ENCODE measurements around the gene MOCS3. TPM values are rescaled to one million over a fixed set of nuclear protein-coding genes. Genes with fewer than 3 reads are reported as not detected.

MOCS3 gene
- total and polyA plus RNA-seq, 2 of the 13 experiments (the other 11 are each of a cell fraction or from before 2014, with no cell fraction given): 3.7 to 8.4 TPM

DNA sequence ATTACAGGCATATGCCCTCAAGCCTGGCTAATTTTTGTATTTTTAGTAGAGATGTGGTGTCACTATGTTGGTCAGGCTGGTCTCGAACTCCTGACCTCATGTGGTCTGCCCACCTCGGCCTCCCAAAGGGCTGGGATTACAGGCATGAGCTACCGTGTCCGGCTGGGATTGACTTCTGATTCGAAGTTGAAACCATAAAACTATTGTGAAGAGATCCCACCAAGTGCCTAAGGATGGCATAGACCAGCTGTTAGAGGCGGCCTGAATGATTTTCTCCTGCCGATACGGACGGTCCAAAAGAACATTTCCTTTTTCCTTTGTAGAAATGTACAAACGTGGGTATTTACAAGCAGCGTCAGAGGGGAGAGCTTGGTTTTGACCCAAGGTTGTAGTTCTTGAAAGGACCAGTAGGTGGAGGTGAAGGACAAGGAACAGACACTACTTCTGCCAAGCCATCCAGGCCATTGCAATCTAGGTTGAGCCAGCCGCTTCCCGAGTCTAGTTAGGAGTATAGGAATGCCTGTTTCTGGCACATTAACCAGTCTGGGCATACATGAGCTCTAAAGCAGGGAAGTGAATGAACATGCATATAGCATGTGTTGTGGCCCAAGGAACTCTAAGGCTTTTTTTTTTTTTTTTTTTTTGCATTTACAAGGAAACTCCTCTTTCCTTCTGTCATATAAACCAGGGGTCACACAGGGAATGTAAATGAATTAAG is 29.0 kb downstream of the MOCS3 start:
- ChIA-PET CTCF (ENCODE audit: low intra/inter-chr PET ratio, low total read pairs) (interaction anchor here (1.2 to 4.4 kb wide), 4 partner anchors 319 to 607 kb away, joined by 4 to 45 read pairs (median 22); no protein-coding TSS in a partner anchor), POLR2A (interaction anchor here (0.7 to 1.0 kb wide), 2 partner anchors 29 to 193 kb away, joined by 4 to 6 read pairs; partner anchors contain the start of genes BCAS4, DPM1 and MOCS3)
- Histone ChIP-seq H3K27ac (ENCODE audit: extremely low read length, insufficient read depth, low read length) (no peak overlapping the region), H3K36me3 (replicated peaks in 1 of 2; ENCODE audit: control insufficient read depth in 1 of 2, insufficient read depth in 2 of 2, low read length in 2 of 2) (no peaks in the 10 kb centered on the region), H3K27me3 (ENCODE audit: control insufficient read depth in 1 of 2, insufficient read depth in 2 of 2, low read length in 2 of 2) (peaks cover 0 to 12% of the 10 kb centered on the region in 2 experiments; a peak in 3 of 5 replicates), H4K20me1 (ENCODE audit: insufficient read depth, low read length) (peaks cover 4% of the 10 kb centered on the region; the same call in 1 of the 2 replicates), H3K4me3 (replicated peaks in 1 of 3; ENCODE audit: insufficient read depth in 1 of 3, low read depth in 2 of 3, low read length in 3 of 3) (no peak overlapping the region), H3K79me2 (ENCODE audit: insufficient read depth, low read length) (no peaks in the 10 kb centered on the region), H3K9me3 (ENCODE audit: low read length) (no peaks in the 10 kb centered on the region), H3K9ac (ENCODE audit: insufficient read depth, low read depth, low read length) (no peak overlapping the region), H2AFZ (ENCODE audit: low read length) (no peak overlapping the region), H3K4me1 (ENCODE audit: insufficient read depth, low read length) (peaks cover 34% of the 10 kb centered on the region), H3K4me2 (ENCODE audit: low read depth, low read length) (peak overlapping the region; percentile 47)
- FAIRE-seq (peak; percentile 95), DNase-seq (ENCODE audit: low spot score) (peak; percentile 89), ATAC-seq (peak; percentile 90)
- no TSS peak for BruUV-seq (replicated peaks)
- intact Hi-C loops (cut with micrococcal nuclease; ENCODE audit: unreplicated experiment): loop anchor here (1.0 to 10.0 kb wide), 6 partner anchors 233 to 637 kb away; partner anchors contain the start of gene NFATC2
- WGBS (ENCODE audit: low lambda C conversion rate): 6% methylated on average over 13 of the region's 13 CpGs
- in situ Hi-C loops (cut with HindIII; ENCODE audit: extremely low pct_ligation_motif_present, low pct_unique_long_range_greater_than_20kb): loop anchor here (5.0 to 25.0 kb wide), 3 partner anchors 320 to 1100 kb away; no protein-coding TSS in a partner anchor
- TF ChIP-seq, protein P1, sequence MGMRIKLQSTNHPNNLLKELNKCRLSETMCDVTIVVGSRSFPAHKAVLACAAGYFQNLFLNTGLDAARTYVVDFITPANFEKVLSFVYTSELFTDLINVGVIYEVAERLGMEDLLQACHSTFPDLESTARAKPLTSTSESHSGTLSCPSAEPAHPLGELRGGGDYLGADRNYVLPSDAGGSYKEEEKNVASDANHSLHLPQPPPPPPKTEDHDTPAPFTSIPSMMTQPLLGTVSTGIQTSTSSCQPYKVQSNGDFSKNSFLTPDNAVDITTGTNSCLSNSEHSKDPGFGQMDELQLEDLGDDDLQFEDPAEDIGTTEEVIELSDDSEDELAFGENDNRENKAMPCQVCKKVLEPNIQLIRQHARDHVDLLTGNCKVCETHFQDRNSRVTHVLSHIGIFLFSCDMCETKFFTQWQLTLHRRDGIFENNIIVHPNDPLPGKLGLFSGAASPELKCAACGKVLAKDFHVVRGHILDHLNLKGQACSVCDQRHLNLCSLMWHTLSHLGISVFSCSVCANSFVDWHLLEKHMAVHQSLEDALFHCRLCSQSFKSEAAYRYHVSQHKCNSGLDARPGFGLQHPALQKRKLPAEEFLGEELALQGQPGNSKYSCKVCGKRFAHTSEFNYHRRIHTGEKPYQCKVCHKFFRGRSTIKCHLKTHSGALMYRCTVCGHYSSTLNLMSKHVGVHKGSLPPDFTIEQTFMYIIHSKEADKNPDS (CRISPR knock-in tag; IDR thresholded peaks at IDR 0.05): no peak
- TF ChIP-seq ZNF782 (CRISPR knock-in tag; IDR thresholded peaks at IDR 0.05; ENCODE audit: borderline replicate concordance) (no peak), FLYWCH1 (CRISPR knock-in tag; IDR thresholded peaks at IDR 0.05) (no peak), DNMT3B (CRISPR knock-in tag; conservative IDR thresholded peaks at IDR 0.05) (0 out of 2 replicates have a peak, but pooled peaks have one; percentile 22), THAP11 (CRISPR knock-in tag; IDR thresholded peaks at IDR 0.05) (peak; percentile 36; the same call in 1 of the 2 replicates), ZFP82 (CRISPR knock-in tag; IDR thresholded peaks at IDR 0.05; ENCODE audit: borderline replicate concordance) (no peak), SMC3 (IDR thresholded peaks at IDR 0.05; ENCODE audit: low read length) (peak; percentile 97), XRCC5 (optimal IDR thresholded peaks at IDR 0.05; ENCODE audit: low read length) (peak; percentile 42), RAD21 (CRISPR knock-in tag; IDR thresholded peaks at IDR 0.05) (peak; percentile 92), MXI1 (IDR thresholded peaks at IDR 0.05; ENCODE audit: borderline replicate concordance, low read depth, low read length) (peak; percentile 58; the same call in 1 of the 3 replicates), RNF2 (conservative IDR thresholded peaks at IDR 0.05; ENCODE audit: low read depth) (0 out of 2 replicates have a peak, but pooled peaks have one; percentile 31), SAP130 (CRISPR knock-in tag; IDR thresholded peaks at IDR 0.05; ENCODE audit: low read depth) (peak; percentile 23; the same call in 1 of the 2 replicates), KDM2A (CRISPR knock-in tag; IDR thresholded peaks at IDR 0.05; ENCODE audit: borderline replicate concordance, low read depth) (no peak), TEAD3 (CRISPR knock-in tag; optimal IDR thresholded peaks at IDR 0.05; ENCODE audit: borderline replicate concordance) (peak; percentile 56), ELF3 (CRISPR knock-in tag; IDR thresholded peaks at IDR 0.05) (0 out of 2 replicates have a peak, but pooled peaks have one; percentile 35)
- TF ChIP-seq, protein P2, sequence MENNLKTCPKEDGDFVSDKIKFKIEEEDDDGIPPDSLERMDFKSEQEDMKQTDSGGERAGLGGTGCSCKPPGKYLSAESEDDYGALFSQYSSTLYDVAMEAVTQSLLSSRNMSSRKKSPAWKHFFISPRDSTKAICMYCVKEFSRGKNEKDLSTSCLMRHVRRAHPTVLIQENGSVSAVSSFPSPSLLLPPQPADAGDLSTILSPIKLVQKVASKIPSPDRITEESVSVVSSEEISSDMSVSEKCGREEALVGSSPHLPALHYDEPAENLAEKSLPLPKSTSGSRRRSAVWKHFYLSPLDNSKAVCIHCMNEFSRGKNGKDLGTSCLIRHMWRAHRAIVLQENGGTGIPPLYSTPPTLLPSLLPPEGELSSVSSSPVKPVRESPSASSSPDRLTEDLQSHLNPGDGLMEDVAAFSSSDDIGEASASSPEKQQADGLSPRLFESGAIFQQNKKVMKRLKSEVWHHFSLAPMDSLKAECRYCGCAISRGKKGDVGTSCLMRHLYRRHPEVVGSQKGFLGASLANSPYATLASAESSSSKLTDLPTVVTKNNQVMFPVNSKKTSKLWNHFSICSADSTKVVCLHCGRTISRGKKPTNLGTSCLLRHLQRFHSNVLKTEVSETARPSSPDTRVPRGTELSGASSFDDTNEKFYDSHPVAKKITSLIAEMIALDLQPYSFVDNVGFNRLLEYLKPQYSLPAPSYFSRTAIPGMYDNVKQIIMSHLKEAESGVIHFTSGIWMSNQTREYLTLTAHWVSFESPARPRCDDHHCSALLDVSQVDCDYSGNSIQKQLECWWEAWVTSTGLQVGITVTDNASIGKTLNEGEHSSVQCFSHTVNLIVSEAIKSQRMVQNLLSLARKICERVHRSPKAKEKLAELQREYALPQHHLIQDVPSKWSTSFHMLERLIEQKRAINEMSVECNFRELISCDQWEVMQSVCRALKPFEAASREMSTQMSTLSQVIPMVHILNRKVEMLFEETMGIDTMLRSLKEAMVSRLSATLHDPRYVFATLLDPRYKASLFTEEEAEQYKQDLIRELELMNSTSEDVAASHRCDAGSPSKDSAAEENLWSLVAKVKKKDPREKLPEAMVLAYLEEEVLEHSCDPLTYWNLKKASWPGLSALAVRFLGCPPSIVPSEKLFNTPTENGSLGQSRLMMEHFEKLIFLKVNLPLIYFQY (CRISPR knock-in tag; IDR thresholded peaks at IDR 0.05; ENCODE audit: borderline replicate concordance): 0 out of 2 replicates have a peak, but pooled peaks have one; percentile 19

All from HepG2 (cell line).